Superior temporal gyrus (tissue), 1 donor: ENCODE data around the gene NCLN.
"Not testable (repeated sequence)": the region's sequence is repeated elsewhere in the genome, so short reads cannot be mapped to it uniquely, and the experiment has no call there.

Experiments
- DNase-seq: peaks from one replicate; pipeline ENCODE4 v3.0.0-alpha.2; 2016; ENCODE audit errors: extremely low spot score

The NCLN gene

GRCh38 chr19:3154957-3155736, 30.6 kb upstream of the NCLN start:
- DNase-seq = no peak

GRCh38 chr19:3157096-3157845, 28.5 kb upstream of the NCLN start:
- DNase-seq = no peak

GRCh38 chr19:3159565-3159964, 26.2 kb upstream of the NCLN start:
- no peak for DNase-seq

- DNase-seq = no peak
Measured at GRCh38 chr19:3160219-3160618, 25.5 kb upstream of the NCLN start.

- no peak for DNase-seq
Measured at GRCh38 chr19:3161453-3161852, 24.3 kb upstream of the NCLN start.

- no peak for DNase-seq
Measured at GRCh38 chr19:3162418-3163229, 23.1 kb upstream of the NCLN start.

GRCh38 chr19:3163230-3163886, 22.4 kb upstream of the NCLN start:
- peak; percentile 82 for DNase-seq

GRCh38 chr19:3163943-3164342, 21.8 kb upstream of the NCLN start:
- no peak for DNase-seq

GRCh38 chr19:3167533-3168272, 18.0 kb upstream of the NCLN start:
- no peak for DNase-seq

GRCh38 chr19:3171894-3172672, 13.6 kb upstream of the NCLN start:
- no peak for DNase-seq

- DNase-seq = not testable (repeated sequence)
Measured at GRCh38 chr19:3172673-3173000, 13.1 kb upstream of the NCLN start.

- no peak for DNase-seq
Measured at GRCh38 chr19:3175781-3176714, 9.7 kb upstream of the NCLN start.

GRCh38 chr19:3176715-3177501, 8.8 kb upstream of the NCLN start:
- no peak for DNase-seq

- DNase-seq = no peak
Measured at GRCh38 chr19:3178377-3178972, 7.3 kb upstream of the NCLN start, which contains the start of gene S1PR4. Gene S1PR4, plus strand, starts transcription at chr19:3178769. Its CDS starts 24 bp downstream, at chr19:3178793.

GRCh38 chr19:3178973-3179738, 6.6 kb upstream of the NCLN start:
- no peak for DNase-seq

- DNase-seq = no peak
Measured at GRCh38 chr19:3179739-3180293, 5.9 kb upstream of the NCLN start.
